CD4-positive, alpha-beta memory T cell (primary cell): ENCODE results near the gene ZNF318. TPM values are rescaled to one million over a fixed set of nuclear protein-coding genes. Genes with fewer than 3 reads are reported as not detected.
"Not testable (repeated sequence)": the region's sequence is repeated elsewhere in the genome, so short reads cannot be mapped to it uniquely, and the experiment has no call there.

ENCODE experiments used
- CTCF ChIA-PET: fragments of 350-600 bp; sonication (Branson Sonifier 250); formaldehyde crosslinking; loops from one replicate; lab custom pipeline; 2021; ENCODE audit warnings: inconsistent platforms; ENCODE audit not compliant: partially characterized antibody; lab: Charles Lee
- POLR2A ChIA-PET: fragments of 350-600 bp; sonication (Branson Sonifier 250); formaldehyde crosslinking; loops from one replicate; lab custom pipeline; 2021; ENCODE audit not compliant: partially characterized antibody; lab: Charles Lee
- DNase-seq, 5 donors: peaks; one replicate each; pipeline versions ENCODE4 v3.0.0 to v3.0.0-alpha.2; 2020 to 2022; ENCODE audit warnings: mixed read lengths in 1 of 5
- H3K27ac ChIP-seq: one replicate; pipeline ENCODE4 v1.7.0; 2013; ENCODE audit warnings: low read depth, low read length
- H3K27me3 ChIP-seq: 2 replicates; pipeline ENCODE4 v1.7.0; 2013; ENCODE audit warnings: mild to moderate bottlenecking, low read length, moderate library complexity; ENCODE audit not compliant: insufficient read depth
- H3K36me3 ChIP-seq: 2 replicates; pipeline ENCODE4 v1.7.0; 2013; ENCODE audit warnings: mild to moderate bottlenecking, low read length, moderate library complexity; ENCODE audit not compliant: insufficient read depth
- H3K4me1 ChIP-seq: 2 replicates; pipeline ENCODE4 v1.7.0; 2013; ENCODE audit warnings: mild to moderate bottlenecking, low read length, moderate library complexity; ENCODE audit not compliant: insufficient read depth
- H3K4me3 ChIP-seq, 2 donors: one replicate each; pipeline ENCODE4 v1.7.0; 2013; ENCODE audit warnings: low read length in 2 of 2, mild to moderate bottlenecking in 1 of 2
- H3K9me3 ChIP-seq, 2 donors: one replicate each; pipeline ENCODE4 v1.7.0; 2013; ENCODE audit warnings: low read length in 2 of 2, control low read depth in 1 of 2; ENCODE audit not compliant: control insufficient read depth in 1 of 2
- H3K27ac Mint-ChIP-seq, 7 donors: one replicate each; pipeline ENCODE4 v1.8.0; 2020 to 2021; ENCODE audit warnings: mixed read lengths in 7 of 7, mild to moderate bottlenecking in 6 of 7, inconsistent platforms in 3 of 7, moderate library complexity in 3 of 7
- H3K27me3 Mint-ChIP-seq, 2 donors: one replicate each; pipeline ENCODE4 v1.8.0; 2020 to 2021; ENCODE audit warnings: mixed read lengths in 2 of 2
- H3K36me3 Mint-ChIP-seq, 2 donors: one replicate each; pipeline ENCODE4 v1.8.0; 2020 to 2021; ENCODE audit warnings: mixed read lengths in 2 of 2, inconsistent platforms in 1 of 2, mild to moderate bottlenecking in 1 of 2
- H3K4me1 Mint-ChIP-seq, 4 donors: one replicate each; pipeline ENCODE4 v1.8.0; 2020 to 2021; ENCODE audit warnings: mixed read lengths in 4 of 4, mild to moderate bottlenecking in 1 of 4
- H3K4me3 Mint-ChIP-seq, 8 donors: one replicate each; pipeline ENCODE4 v1.8.0; 2020 to 2021; ENCODE audit warnings: mixed read lengths in 8 of 8, mild to moderate bottlenecking in 7 of 8, moderate library complexity in 6 of 8, inconsistent platforms in 3 of 8
- H3K9me3 Mint-ChIP-seq, 8 donors: one replicate each; pipeline ENCODE4 v1.8.0; 2020 to 2021; ENCODE audit warnings: mixed read lengths in 8 of 8, mild to moderate bottlenecking in 5 of 8, inconsistent platforms in 3 of 8, moderate library complexity in 1 of 8
- intact Hi-C: fragments of 100-400 bp; cut with micrococcal nuclease; formaldehyde crosslinking; loops from one replicate; pipeline ENCODE4 v1.15.1; 2023
- polyA plus RNA-seq, 2 donors: library from polyadenylated mRNA; unstranded; fragments of 300-500 nt; fragmentation: Illumina TruSeq; gene quantifications; one replicate each; pipeline ENCODE4 v1.2.3, GENCODE V29; 2021
- total RNA-seq, 2 experiments: library from RNA; stranded (reverse); gene quantifications; one replicate each; pipeline ENCODE4 v1.2.3, GENCODE V29; 2021

ZNF318 gene
- total and polyA plus RNA-seq, 4 experiments from 2014 or later: 1.3 to 32.2 (median 18.8) TPM

- Mint-ChIP-seq H3K9me3 (no peaks in the 10 kb centered on the region), H3K36me3 (no peaks in the 10 kb centered on the region), H3K4me1 (peaks cover 3 to 11% (median 8%) of the 10 kb centered on the region in 4 donors), H3K27me3 (peaks cover 0 to 2% of the 10 kb centered on the region in 2 donors), H3K27ac (peak overlapping the region in 1 of 7 donors; percentile 10), H3K4me3 (no peak overlapping the region)
- ChIA-PET CTCF (no interaction called here), POLR2A (no interaction called here)
- no peaks in the 10 kb centered on the region for H3K27me3 ChIP-seq
- H3K9me3 ChIP-seq: no peaks in the 10 kb centered on the region
- no peak for DNase-seq
- no peaks in the 10 kb centered on the region for H3K36me3 ChIP-seq
- H3K4me1 ChIP-seq: peaks cover 13% of the 10 kb centered on the region
- intact Hi-C loops: no loop called here
- H3K27ac ChIP-seq: no peak overlapping the region
- no peak overlapping the region for H3K4me3 ChIP-seq
Observed at GRCh38 chr6:43304361-43304760, 65.1 kb downstream of the ZNF318 start.

- Mint-ChIP-seq H3K36me3 (no peaks in the 10 kb centered on the region), H3K9me3 (no peaks in the 10 kb centered on the region), H3K27ac (peak overlapping the region in 2 of 7 donors; percentile 10 to 55), H3K4me3 (no peak overlapping the region), H3K27me3 (peaks cover 1 to 3% of the 10 kb centered on the region in 2 donors), H3K4me1 (peaks cover 0 to 6% (median 4%) of the 10 kb centered on the region in 4 donors)
- no peaks in the 10 kb centered on the region for H3K36me3 ChIP-seq
- ChIA-PET POLR2A (no interaction called here), CTCF (no interaction called here)
- no peak overlapping the region for H3K4me3 ChIP-seq
- intact Hi-C loops: no loop called here
- DNase-seq: no peak
- H3K4me1 ChIP-seq: peaks cover 8% of the 10 kb centered on the region
- no peaks in the 10 kb centered on the region for H3K9me3 ChIP-seq
- H3K27me3 ChIP-seq: no peaks in the 10 kb centered on the region
- H3K27ac ChIP-seq: no peak overlapping the region
Observed at GRCh38 chr6:43303751-43304331, 65.6 kb downstream of the ZNF318 start.

GRCh38 chr6:43303006-43303405 lies 66.4 kb downstream of the ZNF318 start:
- H3K4me1 ChIP-seq, H3K9me3 ChIP-seq, H3K9me3 Mint-ChIP-seq, intact Hi-C loops, H3K4me3 Mint-ChIP-seq, CTCF ChIA-PET, H3K27ac Mint-ChIP-seq, H3K36me3 Mint-ChIP-seq, H3K4me1 Mint-ChIP-seq, DNase-seq, H3K27me3 ChIP-seq, H3K4me3 ChIP-seq, H3K27me3 Mint-ChIP-seq, H3K36me3 ChIP-seq, POLR2A ChIA-PET, H3K27ac ChIP-seq: not testable (repeated sequence)

GRCh38 chr6:43302126-43302525 lies 67.3 kb downstream of the ZNF318 start:
- Mint-ChIP-seq H3K4me3 (no peak overlapping the region), H3K9me3 (no peaks in the 10 kb centered on the region), H3K4me1 (peaks cover 0 to 2% (median 0%) of the 10 kb centered on the region in 4 donors), H3K36me3 (no peaks in the 10 kb centered on the region), H3K27me3 (peaks cover 1 to 7% of the 10 kb centered on the region in 2 donors), H3K27ac (peak overlapping the region in 1 of 7 donors; percentile 37)
- Histone ChIP-seq H3K4me3 (no peak overlapping the region), H3K27ac (no peak overlapping the region), H3K4me1 (no peaks in the 10 kb centered on the region), H3K9me3 (no peaks in the 10 kb centered on the region), H3K27me3 (no peaks in the 10 kb centered on the region), H3K36me3 (no peaks in the 10 kb centered on the region)
- no peak for DNase-seq
- intact Hi-C loops: no loop called here
- ChIA-PET CTCF (no interaction called here), POLR2A (interaction anchor here (0.7 kb wide), 1 partner anchor 1293 kb away, joined by 3 read pairs; no protein-coding TSS in a partner anchor)

- Histone ChIP-seq H3K4me3 (no peak overlapping the region), H3K27ac (no peak overlapping the region), H3K4me1 (no peaks in the 10 kb centered on the region), H3K36me3 (no peaks in the 10 kb centered on the region), H3K9me3 (no peaks in the 10 kb centered on the region), H3K27me3 (no peaks in the 10 kb centered on the region)
- Mint-ChIP-seq H3K9me3 (no peaks in the 10 kb centered on the region), H3K27ac (no peak overlapping the region), H3K36me3 (no peaks in the 10 kb centered on the region), H3K4me1 (peaks cover 0 to 2% (median 0%) of the 10 kb centered on the region in 4 donors), H3K4me3 (no peak overlapping the region), H3K27me3 (peaks cover 4 to 13% of the 10 kb centered on the region in 2 donors)
- intact Hi-C loops: no loop called here
- CTCF ChIA-PET: no interaction called here
- no peak for DNase-seq
- POLR2A ChIA-PET: no interaction called here
Observed at GRCh38 chr6:43301081-43301870, 68.2 kb downstream of the ZNF318 start.

GRCh38 chr6:43299338-43300293 lies 69.8 kb downstream of the ZNF318 start:
- Mint-ChIP-seq H3K9me3 (no peaks in the 10 kb centered on the region), H3K27me3 (peaks cover 4 to 13% of the 10 kb centered on the region in 2 donors), H3K27ac (peak overlapping the region in 1 of 7 donors; percentile 3), H3K4me3 (no peak overlapping the region), H3K36me3 (no peaks in the 10 kb centered on the region), H3K4me1 (peaks cover 0 to 2% (median 0%) of the 10 kb centered on the region in 4 donors)
- no peak for DNase-seq
- intact Hi-C loops: no loop called here
- no peak overlapping the region for H3K4me3 ChIP-seq
- no peaks in the 10 kb centered on the region for H3K4me1 ChIP-seq
- no peaks in the 10 kb centered on the region for H3K36me3 ChIP-seq
- no peak overlapping the region for H3K27ac ChIP-seq
- ChIA-PET POLR2A (interaction anchor here (1.0 kb wide), 1 partner anchor 9 kb away, joined by 3 read pairs; the partner anchor contains the start of gene CRIP3), CTCF (no interaction called here)
- no peaks in the 10 kb centered on the region for H3K27me3 ChIP-seq
- H3K9me3 ChIP-seq: no peaks in the 10 kb centered on the region
